ENCODE results near the gene PET100.
A peak's percentile ranks its signal among the peaks of the same experiment; 100 is the strongest.

The PET100 gene

GRCh38 chr19:7620442-7621412, 8.9 kb upstream of the PET100 start:
- Mint-ChIP-seq H3K27me3 (no peaks in the 10 kb centered on the region), H3K27ac (no peak overlapping the region), H3K4me1 (no peaks in the 10 kb centered on the region), H3K9me3 (no peaks in the 10 kb centered on the region), H3K4me3 (no peak overlapping the region), H3K36me3 (peaks cover 82% of the 10 kb centered on the region)
- ATAC-seq, result no peak

DNA sequence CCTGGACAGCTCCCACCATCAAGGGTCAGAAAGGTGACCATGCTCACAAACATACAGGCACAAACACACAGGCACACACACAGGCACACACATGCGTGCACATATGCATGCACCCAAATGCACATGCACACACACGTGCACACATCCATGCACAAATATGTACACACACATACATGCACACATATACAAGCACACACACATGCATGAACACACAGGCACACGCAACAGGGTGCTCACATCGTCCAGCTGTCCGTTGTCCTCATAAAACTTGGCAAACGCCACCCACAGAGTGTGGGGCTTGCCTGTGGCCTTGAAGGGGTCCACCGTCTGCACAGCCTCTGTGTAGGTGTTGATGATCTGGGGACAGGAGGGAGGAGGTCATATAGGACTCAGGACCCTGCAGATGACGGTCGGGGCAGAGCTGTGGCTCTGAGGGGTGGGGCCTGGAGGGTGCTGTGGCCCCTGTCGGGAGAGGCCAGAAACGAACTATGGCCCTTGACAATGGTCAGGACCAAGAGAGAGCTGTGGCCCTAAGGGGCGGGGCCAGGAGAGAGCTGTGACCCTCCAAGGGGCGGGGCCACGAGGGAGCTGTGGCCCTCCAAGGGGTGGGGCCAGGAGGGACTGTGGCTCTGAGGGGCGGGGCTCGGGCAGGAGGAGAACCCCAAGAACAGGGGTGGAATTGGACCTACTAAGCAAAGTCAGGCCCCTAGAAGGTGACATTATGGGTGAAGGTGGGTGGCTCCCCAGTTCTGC, 6.5 kb upstream of the PET100 start:
- Mint-ChIP-seq H3K36me3 (peaks cover 69% of the 10 kb centered on the region), H3K4me3 (no peak overlapping the region), H3K9me3 (no peaks in the 10 kb centered on the region), H3K4me1 (peaks cover 14% of the 10 kb centered on the region), H3K27ac (no peak overlapping the region), H3K27me3 (no peaks in the 10 kb centered on the region)
- no peak for ATAC-seq

GRCh38 chr19:7623725-7624603, 5.6 kb upstream of the PET100 start:
- Mint-ChIP-seq H3K27ac (no peak overlapping the region), H3K27me3 (no peaks in the 10 kb centered on the region), H3K9me3 (no peaks in the 10 kb centered on the region), H3K4me3 (no peak overlapping the region), H3K36me3 (peaks cover 61% of the 10 kb centered on the region), H3K4me1 (peaks cover 22% of the 10 kb centered on the region)
- ATAC-seq, result no peak

- no peak overlapping the region for H3K27ac Mint-ChIP-seq
- no peak overlapping the region for H3K4me3 Mint-ChIP-seq
- H3K4me1 Mint-ChIP-seq, result peaks cover 31% of the 10 kb centered on the region
- H3K27me3 Mint-ChIP-seq, result no peaks in the 10 kb centered on the region
- H3K9me3 Mint-ChIP-seq, result no peaks in the 10 kb centered on the region
- no peak for ATAC-seq
- peaks cover 62% of the 10 kb centered on the region for H3K36me3 Mint-ChIP-seq
Measured at GRCh38 chr19:7624810-7625209, 4.8 kb upstream of the PET100 start.

DNA sequence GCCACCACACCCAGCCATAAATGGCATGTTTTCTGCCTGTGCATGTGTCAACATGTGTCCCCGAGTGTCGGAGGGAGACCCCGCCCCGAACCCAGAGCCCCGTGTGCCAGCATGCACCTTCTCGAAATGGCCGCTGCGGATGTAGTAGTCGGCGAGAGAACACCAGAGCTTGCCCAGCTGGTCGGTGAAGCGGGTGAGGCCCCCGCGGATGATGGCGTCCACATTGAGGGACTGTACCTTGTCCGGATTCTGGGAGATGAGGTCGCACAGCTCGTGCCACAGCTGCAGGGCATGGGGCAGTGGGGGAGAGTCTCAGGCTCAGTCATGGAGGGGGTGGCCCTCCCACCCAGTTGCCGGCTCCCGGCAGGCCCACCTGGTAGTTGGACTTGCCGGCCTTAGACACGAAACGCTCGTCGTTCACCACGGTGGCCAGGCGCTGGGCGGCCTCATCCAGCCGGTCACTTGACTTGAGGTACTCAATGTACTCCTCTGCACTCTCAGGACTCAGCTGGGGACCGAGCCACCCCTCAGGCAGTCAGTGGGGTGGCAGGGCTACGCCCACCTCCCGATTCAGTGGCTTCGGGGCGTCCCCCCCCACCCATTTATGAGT, 3.7 kb upstream of the PET100 start:
- no peaks in the 10 kb centered on the region for H3K9me3 Mint-ChIP-seq
- peaks cover 54% of the 10 kb centered on the region for H3K36me3 Mint-ChIP-seq
- H3K27me3 Mint-ChIP-seq, result no peaks in the 10 kb centered on the region
- H3K4me1 Mint-ChIP-seq, result peaks cover 41% of the 10 kb centered on the region
- no peak overlapping the region for H3K4me3 Mint-ChIP-seq
- H3K27ac Mint-ChIP-seq, result no peak overlapping the region
- no peak for ATAC-seq

DNA sequence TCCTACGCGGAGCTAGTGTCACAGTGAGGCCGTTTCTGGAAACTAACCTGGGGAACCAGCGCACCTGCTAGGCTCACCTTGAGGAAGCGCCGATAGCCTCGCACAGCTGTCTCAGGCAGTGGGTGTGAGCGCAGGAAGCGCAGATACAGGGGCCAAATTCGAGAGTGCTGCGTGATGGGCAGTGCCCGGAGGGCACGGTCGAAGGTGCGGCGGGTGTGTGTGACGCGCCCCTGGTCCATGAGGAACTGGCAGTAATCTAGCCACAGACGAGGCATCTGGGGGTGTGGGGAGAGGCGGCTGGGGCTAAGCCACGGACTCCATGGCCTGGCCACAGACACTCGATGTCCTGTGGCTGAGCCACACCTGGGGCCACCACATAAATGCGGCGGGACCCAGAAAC, 2.4 kb upstream of the PET100 start:
- ATAC-seq, result no peak
- no peaks in the 10 kb centered on the region for H3K9me3 Mint-ChIP-seq
- peaks cover 52% of the 10 kb centered on the region for H3K4me1 Mint-ChIP-seq
- H3K27me3 Mint-ChIP-seq, result no peaks in the 10 kb centered on the region
- H3K36me3 Mint-ChIP-seq, result peaks cover 48% of the 10 kb centered on the region
- no peak overlapping the region for H3K4me3 Mint-ChIP-seq
- no peak overlapping the region for H3K27ac Mint-ChIP-seq

- ATAC-seq, result no peak
- peaks cover 47% of the 10 kb centered on the region for H3K36me3 Mint-ChIP-seq
- peaks cover 52% of the 10 kb centered on the region for H3K4me1 Mint-ChIP-seq
- peak overlapping the region; percentile 97 for H3K27ac Mint-ChIP-seq
- no peaks in the 10 kb centered on the region for H3K27me3 Mint-ChIP-seq
- H3K9me3 Mint-ChIP-seq, result no peaks in the 10 kb centered on the region
- H3K4me3 Mint-ChIP-seq, result peak overlapping the region; percentile 93
Measured at GRCh38 chr19:7628589-7629311, 843 bp upstream of the PET100 start.

DNA sequence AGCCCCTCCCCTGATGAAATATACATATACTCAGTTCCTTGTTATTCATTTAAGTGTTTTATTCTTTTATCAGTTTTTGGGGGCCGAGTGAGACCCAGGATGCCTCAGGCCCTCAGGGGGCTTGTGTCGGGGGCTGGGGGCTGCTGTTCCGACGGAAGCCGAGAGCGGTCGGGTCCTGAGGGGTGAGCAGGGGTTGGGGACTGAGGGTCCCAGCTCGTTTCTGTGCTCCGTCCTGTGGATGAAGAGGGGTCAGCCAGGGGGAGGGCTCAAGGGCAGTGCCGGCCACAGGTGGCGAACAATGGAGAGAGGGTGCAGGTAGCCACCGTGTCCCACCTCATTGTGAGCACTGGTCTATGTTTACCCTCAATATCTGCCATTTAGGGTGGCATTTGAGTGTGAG, 2.0 kb downstream of the PET100 start:
- Mint-ChIP-seq H3K27ac (no peak overlapping the region), H3K4me3 (no peak overlapping the region), H3K9me3 (no peaks in the 10 kb centered on the region), H3K36me3 (peaks cover 32% of the 10 kb centered on the region), H3K27me3 (no peaks in the 10 kb centered on the region), H3K4me1 (peaks cover 69% of the 10 kb centered on the region)
- ATAC-seq, result no peak

- no peaks in the 10 kb centered on the region for H3K27me3 Mint-ChIP-seq
- H3K4me3 Mint-ChIP-seq, result no peak overlapping the region
- no peak for ATAC-seq
- H3K36me3 Mint-ChIP-seq, result peaks cover 26% of the 10 kb centered on the region
- no peak overlapping the region for H3K27ac Mint-ChIP-seq
- no peaks in the 10 kb centered on the region for H3K9me3 Mint-ChIP-seq
- H3K4me1 Mint-ChIP-seq, result peaks cover 67% of the 10 kb centered on the region
Measured at GRCh38 chr19:7632340-7633203, 3.0 kb downstream of the PET100 start.

DNA sequence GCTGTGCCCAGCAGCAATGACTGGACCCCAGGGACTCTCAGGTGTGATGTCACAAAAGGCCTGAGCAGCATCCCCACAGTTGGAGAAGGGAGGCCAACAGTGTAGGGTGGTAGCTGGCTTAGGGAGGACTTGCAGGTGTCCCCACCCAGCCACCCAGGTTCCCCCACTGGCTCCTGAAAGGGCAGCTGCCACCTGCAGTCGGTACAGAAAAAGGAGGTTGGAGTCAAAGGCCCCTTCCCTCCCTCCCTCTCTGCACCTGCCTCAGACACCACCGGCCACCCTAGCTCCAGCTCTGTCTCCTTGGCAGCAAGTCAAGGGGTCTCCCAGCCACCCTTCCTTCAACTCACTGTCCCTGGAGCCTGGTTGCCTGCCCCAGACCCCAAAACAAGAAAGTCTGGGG, 4.1 kb downstream of the PET100 start, which contains the start of gene PCP2:
PCP2 (minus strand) TSS at position 22 of the 400 bp plus-strand sequence. CDS start 262 bp downstream, outside the sequence.
- Mint-ChIP-seq H3K36me3 (peaks cover 26% of the 10 kb centered on the region), H3K27me3 (no peaks in the 10 kb centered on the region), H3K4me3 (no peak within 1 kb of the TSS), H3K9me3 (no peaks in the 10 kb centered on the region), H3K4me1 (peaks cover 67% of the 10 kb centered on the region), H3K27ac (no peak within 1 kb of the TSS)
- no peak for ATAC-seq

GRCh38 chr19:7635670-7636069, 6.1 kb downstream of the PET100 start:
- Mint-ChIP-seq H3K4me3 (peak overlapping the region; percentile 91), H3K36me3 (peaks cover 33% of the 10 kb centered on the region), H3K27me3 (no peaks in the 10 kb centered on the region), H3K27ac (peak overlapping the region; percentile 97), H3K4me1 (peaks cover 65% of the 10 kb centered on the region), H3K9me3 (peaks cover 4% of the 10 kb centered on the region)
- no peak for ATAC-seq

GRCh38 chr19:7636317-7636690, 6.7 kb downstream of the PET100 start:
- Mint-ChIP-seq H3K36me3 (peaks cover 33% of the 10 kb centered on the region), H3K4me3 (peak overlapping the region; percentile 91), H3K27ac (peak overlapping the region; percentile 97), H3K27me3 (no peaks in the 10 kb centered on the region), H3K4me1 (peaks cover 59% of the 10 kb centered on the region), H3K9me3 (peaks cover 4% of the 10 kb centered on the region)
- no peak for ATAC-seq

DNA sequence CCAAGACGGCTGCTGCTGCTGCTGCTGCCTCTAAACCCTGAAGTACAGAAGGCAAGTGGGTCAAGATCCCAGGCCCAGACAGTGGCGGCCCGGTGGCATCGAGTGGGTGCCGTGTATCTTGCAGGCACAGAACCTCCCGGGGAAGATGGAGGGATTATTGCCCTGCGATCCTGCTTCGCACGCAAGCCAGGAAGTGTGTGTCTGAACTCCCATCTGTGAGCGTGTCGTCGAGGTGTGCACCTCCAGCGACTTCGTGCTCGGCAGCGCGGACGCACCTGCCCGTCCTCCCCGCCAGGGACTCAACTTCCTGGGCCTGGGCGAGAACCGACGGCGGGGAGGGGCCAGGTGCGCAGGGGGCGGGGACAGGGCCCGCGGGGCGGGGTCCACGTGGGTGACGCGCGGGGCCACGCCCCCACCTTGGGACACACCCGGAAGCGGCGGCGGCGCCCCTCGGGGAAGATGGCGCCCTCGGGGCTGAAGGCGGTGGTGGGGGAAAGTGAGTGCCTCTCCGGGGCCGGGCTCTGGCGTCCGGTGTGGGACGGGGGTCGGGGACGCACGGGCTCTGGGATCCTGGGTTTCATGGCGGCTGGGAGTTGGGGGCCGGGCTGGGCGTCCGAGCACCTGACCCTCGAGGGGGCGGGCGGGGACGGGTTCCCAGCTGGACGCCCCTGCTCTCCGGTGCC, 7.2 kb downstream of the PET100 start, which contains the start of gene STXBP2:
STXBP2 (plus strand) TSS at position 420 of the 683 bp plus-strand sequence; CDS start at position 460, 40 bp downstream.
- Mint-ChIP-seq H3K27me3 (no peaks in the 10 kb centered on the region), H3K27ac (peak within 1 kb of the TSS; percentile 97), H3K4me1 (peaks cover 55% of the 10 kb centered on the region), H3K9me3 (peaks cover 4% of the 10 kb centered on the region), H3K36me3 (peaks cover 35% of the 10 kb centered on the region), H3K4me3 (peak within 1 kb of the TSS; percentile 91)
- ATAC-seq, result peak; percentile 96

Measured in stimulated activated memory B cell treated with anti-CD40 and anti-IgM and Interleukin-4, amounts not matched to agents 10 μg/mL and 1 μg/mL and 100 μg/mL, for 72 hours (primary cell).